Endothelial cell of umbilical vein (primary cell): ENCODE data around the gene SP2. TPM values are rescaled to one million over a fixed set of nuclear protein-coding genes. Genes with fewer than 3 reads are reported as not detected.
A peak's percentile ranks its signal among the peaks of the same experiment; 100 is the strongest.

Experiments
- BruUV-seq: library from RNA; stranded (reverse); fragments of 400-500 nt; replicated peaks from 2 replicates; lab custom pipeline; 2021; lab: Mats Ljungman, UMichigan
- CTCF ChIA-PET: fragments of 300-600, 350-600 bp; sonication (Branson Sonifier 250); formaldehyde crosslinking; loops from one replicate; lab custom pipeline; 2021; ENCODE audit warnings: antibody characterized with exemption, inconsistent platforms; lab: Charles Lee
- POLR2A ChIA-PET: fragments of 300-600, 350-600 bp; sonication (Branson Sonifier 250); formaldehyde crosslinking; loops from one replicate; lab custom pipeline; 2021; ENCODE audit warnings: antibody characterized with exemption, inconsistent platforms; lab: Charles Lee
- DNase-seq: peaks from one replicate; pipeline ENCODE4 v3.0.0-alpha.2; 2011; ENCODE audit warnings: low read depth, low spot score
- FAIRE-seq: peaks from 2 replicates; lab custom pipeline; 2011; peaks lifted over from hg19 to GRCh38; lab: Jason Lieb, UNC
- H2AFZ ChIP-seq: 2 replicates; pipeline ENCODE4 v1.6.0; 2012; ENCODE audit warnings: low read depth, low read length, control low read depth, inconsistent platforms
- H3K27ac ChIP-seq: 2 replicates; pipeline ENCODE4 v1.5.1; 2011; ENCODE audit warnings: low read depth, mild to moderate bottlenecking, control low read depth, low read length, moderate library complexity; ENCODE audit not compliant: insufficient read depth
- H3K27me3 ChIP-seq, 2 experiments: 2 replicates each; pipeline versions ENCODE4 v1.6.0 to v1.6.1; 2011; ENCODE audit warnings: low read length in 2 of 2, mixed read lengths in 1 of 2; ENCODE audit not compliant: control insufficient read depth in 2 of 2, insufficient read depth in 2 of 2
- H3K36me3 ChIP-seq, 2 experiments: 2 replicates in 1 of 2; 3 replicates in 1 of 2; pipeline ENCODE4 v1.5.1; 2011; ENCODE audit warnings: low read length in 2 of 2, mild to moderate bottlenecking in 1 of 2, moderate library complexity in 1 of 2; ENCODE audit not compliant: control insufficient read depth in 2 of 2, insufficient read depth in 2 of 2; ENCODE audit errors: extremely low read depth in 1 of 2
- H3K4me1 ChIP-seq: 3 replicates; pipeline ENCODE4 v1.5.1; 2011; ENCODE audit warnings: mild to moderate bottlenecking, low read length; ENCODE audit not compliant: control insufficient read depth, insufficient read depth; ENCODE audit errors: extremely low read depth
- H3K4me2 ChIP-seq: 2 replicates; pipeline ENCODE4 v1.6.1; 2011; ENCODE audit warnings: low read length, control low read depth, mixed read lengths; ENCODE audit not compliant: insufficient read depth
- H3K4me3 ChIP-seq, 3 experiments: fragments of 200-600 bp in 1 of 3; sonication (generic), shearing (Covaris generic) in 1 of 3; replicated peaks in 1 of 3; 2 replicates each; pipeline ENCODE4 v1.5.1; 2011 to 2016; ENCODE audit warnings: control low read depth in 3 of 3, low read length in 3 of 3, mild to moderate bottlenecking in 2 of 3, inconsistent platforms in 1 of 3, low read depth in 1 of 3, moderate library complexity in 1 of 3; ENCODE audit not compliant: insufficient read depth in 1 of 3
- H3K79me2 ChIP-seq: 2 replicates; pipeline ENCODE4 v1.6.0; 2012; ENCODE audit warnings: low read length, inconsistent platforms; ENCODE audit not compliant: control insufficient read depth, insufficient read depth
- H3K9ac ChIP-seq: replicated peaks from 2 replicates; pipeline ENCODE3; 2011; ENCODE audit warnings: low read length, control low read depth; ENCODE audit not compliant: insufficient read depth; ENCODE audit errors: extremely low read depth
- H3K9me1 ChIP-seq: replicated peaks from 3 replicates; pipeline ENCODE4 v1.6.0; 2011; ENCODE audit warnings: mild to moderate bottlenecking, low read length; ENCODE audit not compliant: control insufficient read depth, insufficient read depth; ENCODE audit errors: extremely low read depth
- H3K9me3 ChIP-seq: replicated peaks from 2 replicates; pipeline ENCODE4 v1.5.1; 2012; ENCODE audit warnings: low read length, inconsistent platforms; ENCODE audit not compliant: control insufficient read depth, insufficient read depth
- H4K20me1 ChIP-seq: replicated peaks from 2 replicates; pipeline ENCODE3; 2011; ENCODE audit warnings: mild to moderate bottlenecking, low read length; ENCODE audit not compliant: control insufficient read depth, insufficient read depth; ENCODE audit errors: extremely low read depth
- FOS ChIP-seq: IDR thresholded peaks from 2 replicates; pipeline ENCODE4 v1.6.1; 2011; ENCODE audit warnings: mild to moderate bottlenecking, low read length, moderate library complexity, borderline replicate concordance; ENCODE audit not compliant: insufficient read depth
- JUN ChIP-seq: IDR thresholded peaks from 2 replicates; pipeline ENCODE4 v1.6.1; 2011; ENCODE audit warnings: borderline replicate concordance, low read depth; ENCODE audit not compliant: insufficient read length, insufficient read depth
- MYC ChIP-seq: IDR thresholded peaks from one replicate; pipeline ENCODE4 v1.6.1; 2011; ENCODE audit warnings: mild to moderate bottlenecking, low read depth, low read length
- POLR2A ChIP-seq: IDR thresholded peaks from 2 replicates; pipeline ENCODE4 v1.6.1; 2012; ENCODE audit warnings: low read depth, mild to moderate bottlenecking, control low read depth, low read length
- POLR2AphosphoS5 ChIP-seq: IDR thresholded peaks from 2 replicates; pipeline ENCODE4 v1.6.1; 2012; ENCODE audit warnings: low read depth, mild to moderate bottlenecking, control low read depth, low read length, moderate library complexity; ENCODE audit not compliant: insufficient read depth
- dilution Hi-C: fragments of 300-500 bp; cut with MboI; formaldehyde crosslinking; loops from one replicate; pipeline ENCODE4 v1.15.0; 2019; ENCODE audit warnings: low sequenced_read_pairs; ENCODE audit not compliant: extremely low pct_ligation_motif_present
- intact Hi-C: fragments of 100-400 bp; cut with micrococcal nuclease; formaldehyde crosslinking; loops from one replicate; pipeline ENCODE4 v1.10.0; 2022
- polyA plus RNA-seq, 4 experiments: library from polyadenylated mRNA; depleted of rRNA in 3 of 4; stranded (reverse) in 3 of 4; unstranded in 1 of 4; fragments of >200 nt; gene quantifications; 2 replicates each; pipeline versions ENCODE4 v1.2.1 to v1.2.3, GENCODE V29; 2011 to 2012; ENCODE audit warnings: missing spikeins in 1 of 4
- total RNA-seq: library from RNA; stranded (reverse); gene quantifications from 2 replicates; pipeline ENCODE4 v1.2.3, GENCODE V29; 2021
- TF ChIP-seq, protein P1 (sequence below): IDR thresholded peaks from 2 replicates; pipeline ENCODE4 v1.6.1; 2011; ENCODE audit not compliant: insufficient read depth, insufficient read length
- TF ChIP-seq, protein P2 (sequence below), 2 donors: IDR thresholded peaks; 1 replicate in 1 of 2; 2 replicates in 1 of 2; pipeline ENCODE4 v1.5.1; 2011; ENCODE audit warnings: low read length in 2 of 2, mild to moderate bottlenecking in 2 of 2, moderate library complexity in 2 of 2, control low read depth in 1 of 2, inconsistent platforms in 1 of 2, low read depth in 1 of 2; ENCODE audit not compliant: insufficient read depth in 1 of 2; ENCODE audit errors: extremely low read depth in 1 of 2

The SP2 gene
- total and polyA plus RNA-seq, 2 donors (not counting 3 experiments of a cell fraction or from before 2014, with no cell fraction given) = 11.2 to 18.6 TPM

DNA sequence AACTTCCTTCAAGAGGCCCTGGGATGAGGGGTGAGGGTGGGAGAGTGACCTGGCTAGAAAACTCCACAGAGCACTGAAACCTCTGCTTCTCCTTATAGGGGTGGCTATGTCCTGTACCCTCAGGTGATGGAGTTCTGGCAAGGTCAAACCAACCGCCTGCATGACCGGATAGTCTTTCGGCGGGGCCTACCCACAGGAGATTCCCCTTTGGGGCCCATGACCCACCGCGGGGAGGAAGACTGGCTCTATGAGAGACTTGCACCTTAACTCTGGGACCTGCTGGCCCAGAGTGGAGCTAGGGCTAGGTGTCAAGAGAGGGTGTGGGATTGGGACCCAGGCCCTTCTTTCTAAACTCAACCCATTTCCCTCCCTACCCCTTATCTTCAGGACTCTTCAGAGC, 50.5 kb downstream of the SP2 start:
- intact Hi-C loops = no loop called here
- Histone ChIP-seq H3K79me2 (peaks cover 5% of the 10 kb centered on the region), H3K36me3 (peaks cover 0 to 7% of the 10 kb centered on the region in 2 experiments), H3K27me3 (no peaks in the 10 kb centered on the region), H3K4me3 (no peak overlapping the region), H3K4me2 (no peak overlapping the region), H3K9me3 (no peaks in the 10 kb centered on the region), H3K4me1 (peaks cover 14% of the 10 kb centered on the region), H2AFZ (no peak overlapping the region), H4K20me1 (no peaks in the 10 kb centered on the region), H3K9me1 (no peaks in the 10 kb centered on the region), H3K9ac (no peak overlapping the region), H3K27ac (no peak overlapping the region)
- TF ChIP-seq, protein P1, sequence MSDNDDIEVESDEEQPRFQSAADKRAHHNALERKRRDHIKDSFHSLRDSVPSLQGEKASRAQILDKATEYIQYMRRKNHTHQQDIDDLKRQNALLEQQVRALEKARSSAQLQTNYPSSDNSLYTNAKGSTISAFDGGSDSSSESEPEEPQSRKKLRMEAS = no peak
- TF ChIP-seq POLR2AphosphoS5 (no peak), MYC (no peak), FOS (no peak), POLR2A (no peak), JUN (no peak)
- TF ChIP-seq, protein P2, sequence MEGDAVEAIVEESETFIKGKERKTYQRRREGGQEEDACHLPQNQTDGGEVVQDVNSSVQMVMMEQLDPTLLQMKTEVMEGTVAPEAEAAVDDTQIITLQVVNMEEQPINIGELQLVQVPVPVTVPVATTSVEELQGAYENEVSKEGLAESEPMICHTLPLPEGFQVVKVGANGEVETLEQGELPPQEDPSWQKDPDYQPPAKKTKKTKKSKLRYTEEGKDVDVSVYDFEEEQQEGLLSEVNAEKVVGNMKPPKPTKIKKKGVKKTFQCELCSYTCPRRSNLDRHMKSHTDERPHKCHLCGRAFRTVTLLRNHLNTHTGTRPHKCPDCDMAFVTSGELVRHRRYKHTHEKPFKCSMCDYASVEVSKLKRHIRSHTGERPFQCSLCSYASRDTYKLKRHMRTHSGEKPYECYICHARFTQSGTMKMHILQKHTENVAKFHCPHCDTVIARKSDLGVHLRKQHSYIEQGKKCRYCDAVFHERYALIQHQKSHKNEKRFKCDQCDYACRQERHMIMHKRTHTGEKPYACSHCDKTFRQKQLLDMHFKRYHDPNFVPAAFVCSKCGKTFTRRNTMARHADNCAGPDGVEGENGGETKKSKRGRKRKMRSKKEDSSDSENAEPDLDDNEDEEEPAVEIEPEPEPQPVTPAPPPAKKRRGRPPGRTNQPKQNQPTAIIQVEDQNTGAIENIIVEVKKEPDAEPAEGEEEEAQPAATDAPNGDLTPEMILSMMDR (IDR thresholded peaks at IDR 0.05; ENCODE audit: extremely low read depth in 1 of 2, insufficient read depth in 1 of 2, low read depth in 1 of 2, low read length in 2 of 2) = no peak
- dilution Hi-C loops = no loop called here
- POLR2A ChIA-PET = interaction anchor here (0.6 kb wide), 1 partner anchor 67 kb away, joined by 3 read pairs; no protein-coding TSS in a partner anchor
- FAIRE-seq (peak; percentile 18), DNase-seq (no peak)
- no TSS peak for BruUV-seq
- CTCF ChIA-PET = interaction anchor here (0.6 to 6.2 kb wide), 28 partner anchors 10 to 118 kb away, joined by 3 to 134 read pairs (median 6); partner anchors contain the start of genes CDK5RAP3, PRR15L and SCRN2
